HFF-Myc (cell line): ENCODE results near the gene COG5.

Experiments used
- DNase-seq: peaks from one replicate; pipeline ENCODE4 v3.0.0-alpha.2; 2011; ENCODE audit warnings: low read depth; ENCODE audit errors: extremely low read depth
- H3K4me3 ChIP-seq: replicated peaks from 2 replicates; pipeline ENCODE4 v1.5.1; 2011; ENCODE audit warnings: low read depth, mild to moderate bottlenecking, control low read depth, low read length
- CTCF ChIP-seq: IDR thresholded peaks from 2 replicates; pipeline ENCODE4 v1.5.1; 2012; ENCODE audit warnings: mild to moderate bottlenecking, low read depth, low read length, control low read depth; ENCODE audit errors: missing control alignments

COG5 gene

GRCh38 chr7:107326061-107326460, 237.7 kb downstream of the COG5 start:
- no peak for DNase-seq
- no peak for TF ChIP-seq CTCF
- no peak overlapping the region for H3K4me3 ChIP-seq

GRCh38 chr7:107322015-107322414, 241.7 kb downstream of the COG5 start:
- peak; percentile 12 for DNase-seq
- no peak overlapping the region for H3K4me3 ChIP-seq
- TF ChIP-seq CTCF: no peak

- TF ChIP-seq CTCF: no peak
- no peak for DNase-seq
- H3K4me3 ChIP-seq: no peak overlapping the region
Observed at GRCh38 chr7:107321611-107322010, 242.1 kb downstream of the COG5 start.

- TF ChIP-seq CTCF: no peak
- H3K4me3 ChIP-seq: no peak overlapping the region
- DNase-seq: no peak
Observed at GRCh38 chr7:107319724-107320228, 243.9 kb downstream of the COG5 start.

GRCh38 chr7:107318523-107319160, 245.1 kb downstream of the COG5 start:
- no peak for TF ChIP-seq CTCF
- DNase-seq: peak; percentile 22
- H3K4me3 ChIP-seq: no peak overlapping the region

- no peak for DNase-seq
Observed at GRCh38 chr7:107315716-107316220, 248.0 kb downstream of the COG5 start.

More at GRCh38 chr7:107315716-107316220, 248.0 kb downstream of the COG5 start:
- no peak for TF ChIP-seq CTCF
- no peak overlapping the region for H3K4me3 ChIP-seq
